ENCODE measurements around the gene PRDM9.
"Not testable (repeated sequence)": the region's sequence is repeated elsewhere in the genome, so short reads cannot be mapped to it uniquely, and the experiment has no call there.

GRCh38 chr5:23510434-23510833, 3.0 kb downstream of the PRDM9 start:
- not testable (repeated sequence) for TF ChIP-seq CTCF (conservative IDR thresholded peaks at IDR 0.05; ENCODE audit: low read length); EZH2phosphoT487 (IDR thresholded peaks at IDR 0.05; ENCODE audit: borderline replicate concordance, low read depth, low read length)
